Neural crest cell (in vitro differentiated cells): ENCODE measurements around the gene DSN1. TPM values are rescaled to one million over a fixed set of nuclear protein-coding genes. Genes with fewer than 3 reads are reported as not detected.

ENCODE experiments used
- DNase-seq: peaks from one replicate; pipeline ENCODE4 v3.0.0; 2021; ENCODE audit warnings: low read depth, mixed read lengths, low spot score
- H3K27ac Mint-ChIP-seq: one replicate; pipeline ENCODE4 v1.8.0; 2021; ENCODE audit warnings: mild to moderate bottlenecking, mixed read lengths; ENCODE audit not compliant: unreplicated experiment
- H3K27me3 Mint-ChIP-seq: 2 replicates; pipeline ENCODE4 v1.8.0; 2021; ENCODE audit warnings: low read depth, mild to moderate bottlenecking, mixed read lengths
- H3K36me3 Mint-ChIP-seq: 2 replicates; pipeline ENCODE4 v1.8.0; 2021; ENCODE audit warnings: low read depth, mild to moderate bottlenecking, mixed read lengths
- H3K4me1 Mint-ChIP-seq: 2 replicates; pipeline ENCODE4 v1.8.0; 2021; ENCODE audit warnings: mixed read lengths
- H3K4me3 Mint-ChIP-seq: one replicate; pipeline ENCODE4 v1.8.0; 2021; ENCODE audit warnings: mild to moderate bottlenecking, mixed read lengths
- H3K9me3 Mint-ChIP-seq: 2 replicates; pipeline ENCODE4 v1.8.0; 2021; ENCODE audit warnings: mixed read lengths
- total RNA-seq: library from RNA; stranded (reverse); gene quantifications from 2 replicates; pipeline ENCODE4 v1.2.1, GENCODE V29; 2021
- TF ChIP-seq, protein P1 (sequence below): fragments of 200-600 bp; sonication (generic); conservative IDR thresholded peaks from 2 replicates; pipeline ENCODE4 v1.5.0; 2021; ENCODE audit warnings: antibody characterized with exemption, mild to moderate bottlenecking

DSN1 gene
- total RNA-seq, 1 donor from 2014 or later, result 30.6 TPM

DNA sequence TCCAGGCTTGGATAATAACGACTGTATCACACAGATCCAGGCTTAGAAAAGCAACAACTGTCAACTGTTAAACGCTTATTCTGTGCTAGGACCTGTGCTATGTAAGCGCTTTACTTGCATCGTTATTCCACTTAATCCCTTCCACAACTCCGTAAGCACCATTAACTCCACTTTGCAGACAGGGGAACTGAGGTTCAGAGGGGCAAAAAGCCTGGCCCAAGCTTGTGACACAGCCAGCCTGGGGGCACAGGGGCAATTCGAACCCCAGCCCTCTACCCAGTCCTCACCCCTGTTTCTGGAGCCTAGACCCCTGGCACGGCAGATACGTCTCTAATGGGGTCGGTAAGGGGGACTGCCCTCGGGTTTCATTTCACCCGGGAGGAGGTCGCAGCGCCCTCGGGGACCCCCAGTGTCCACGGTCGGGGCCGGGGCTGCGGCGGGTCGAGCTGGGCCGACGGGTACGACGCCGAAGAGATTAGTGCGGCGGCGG lies 411 bp downstream of the DSN1 start:
- peak overlapping the region; percentile 94 for H3K27ac Mint-ChIP-seq
- TF ChIP-seq, protein P1, sequence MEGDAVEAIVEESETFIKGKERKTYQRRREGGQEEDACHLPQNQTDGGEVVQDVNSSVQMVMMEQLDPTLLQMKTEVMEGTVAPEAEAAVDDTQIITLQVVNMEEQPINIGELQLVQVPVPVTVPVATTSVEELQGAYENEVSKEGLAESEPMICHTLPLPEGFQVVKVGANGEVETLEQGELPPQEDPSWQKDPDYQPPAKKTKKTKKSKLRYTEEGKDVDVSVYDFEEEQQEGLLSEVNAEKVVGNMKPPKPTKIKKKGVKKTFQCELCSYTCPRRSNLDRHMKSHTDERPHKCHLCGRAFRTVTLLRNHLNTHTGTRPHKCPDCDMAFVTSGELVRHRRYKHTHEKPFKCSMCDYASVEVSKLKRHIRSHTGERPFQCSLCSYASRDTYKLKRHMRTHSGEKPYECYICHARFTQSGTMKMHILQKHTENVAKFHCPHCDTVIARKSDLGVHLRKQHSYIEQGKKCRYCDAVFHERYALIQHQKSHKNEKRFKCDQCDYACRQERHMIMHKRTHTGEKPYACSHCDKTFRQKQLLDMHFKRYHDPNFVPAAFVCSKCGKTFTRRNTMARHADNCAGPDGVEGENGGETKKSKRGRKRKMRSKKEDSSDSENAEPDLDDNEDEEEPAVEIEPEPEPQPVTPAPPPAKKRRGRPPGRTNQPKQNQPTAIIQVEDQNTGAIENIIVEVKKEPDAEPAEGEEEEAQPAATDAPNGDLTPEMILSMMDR, result no peak
- H3K27me3 Mint-ChIP-seq, result peaks cover 3% of the 10 kb centered on the region
- no peaks in the 10 kb centered on the region for H3K9me3 Mint-ChIP-seq
- DNase-seq, result no peak
- H3K4me3 Mint-ChIP-seq, result peak overlapping the region; percentile 89
- no peaks in the 10 kb centered on the region for H3K36me3 Mint-ChIP-seq
- H3K4me1 Mint-ChIP-seq, result peaks cover 42% of the 10 kb centered on the region

DNA sequence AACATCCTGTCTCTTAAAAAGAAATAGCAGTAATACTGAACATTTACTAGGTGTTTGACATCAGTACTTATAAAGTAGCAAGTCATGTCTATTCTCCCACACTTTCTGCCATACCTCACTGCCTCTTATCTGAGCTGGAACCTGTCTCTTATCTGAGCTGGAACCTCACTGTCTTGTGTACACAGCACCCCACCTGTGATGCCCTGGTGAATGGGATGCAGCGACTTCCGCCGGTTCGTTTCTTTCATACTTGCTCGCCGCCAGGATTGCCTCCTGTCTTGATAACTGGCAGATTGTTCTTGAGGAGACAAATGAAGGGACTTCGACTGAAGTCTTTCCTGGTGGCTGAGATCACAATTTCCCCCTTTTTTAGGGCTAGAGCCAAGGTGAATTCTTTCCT lies 2.9 kb downstream of the DSN1 start:
- peak overlapping the region; percentile 51 for H3K4me3 Mint-ChIP-seq

DNA sequence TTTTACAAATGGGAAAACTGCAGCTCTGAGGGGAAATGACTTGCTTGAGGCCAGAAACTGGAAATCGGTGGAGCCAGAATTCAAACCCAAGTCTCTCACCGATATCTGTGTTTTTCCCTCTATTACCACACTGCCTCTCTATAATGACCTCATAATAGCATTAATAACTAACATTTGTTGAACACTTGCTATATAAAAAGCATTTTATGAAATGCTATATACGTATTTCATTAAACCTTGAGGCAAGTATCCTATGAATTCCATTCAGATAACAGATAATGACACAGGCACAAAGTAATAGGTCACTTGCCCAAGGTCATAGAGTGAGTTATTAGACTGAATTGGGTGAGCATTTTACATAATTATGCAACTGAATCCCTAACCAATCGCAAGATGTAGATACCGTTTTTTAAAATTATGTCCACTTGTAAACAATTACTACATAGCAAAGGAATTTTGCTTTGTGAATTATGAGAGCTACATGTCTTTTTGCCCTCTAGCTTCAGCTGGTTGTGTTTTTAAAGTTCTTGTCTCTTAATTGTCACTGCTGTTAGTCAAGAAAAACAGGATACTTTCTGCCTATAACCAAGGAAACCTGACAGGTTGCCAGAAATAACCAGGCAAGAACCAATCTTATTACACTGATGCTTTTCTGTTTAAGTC lies 4.7 kb downstream of the DSN1 start:
- Mint-ChIP-seq H3K4me1 (peaks cover 32% of the 10 kb centered on the region), H3K4me3 (no peak overlapping the region), H3K36me3 (no peaks in the 10 kb centered on the region), H3K27ac (no peak overlapping the region), H3K9me3 (no peaks in the 10 kb centered on the region), H3K27me3 (peaks cover 3% of the 10 kb centered on the region)
- TF ChIP-seq, protein P1, result no peak
- DNase-seq, result no peak

More for the DNA sequence above, 2.9 kb downstream of the DSN1 start:
- H3K4me1 Mint-ChIP-seq, result peaks cover 42% of the 10 kb centered on the region
- H3K27me3 Mint-ChIP-seq, result peaks cover 3% of the 10 kb centered on the region
- TF ChIP-seq, protein P1, result no peak
- H3K36me3 Mint-ChIP-seq, result no peaks in the 10 kb centered on the region
- H3K9me3 Mint-ChIP-seq, result no peaks in the 10 kb centered on the region
- no peak for DNase-seq
- peak overlapping the region; percentile 4 for H3K27ac Mint-ChIP-seq

DNA sequence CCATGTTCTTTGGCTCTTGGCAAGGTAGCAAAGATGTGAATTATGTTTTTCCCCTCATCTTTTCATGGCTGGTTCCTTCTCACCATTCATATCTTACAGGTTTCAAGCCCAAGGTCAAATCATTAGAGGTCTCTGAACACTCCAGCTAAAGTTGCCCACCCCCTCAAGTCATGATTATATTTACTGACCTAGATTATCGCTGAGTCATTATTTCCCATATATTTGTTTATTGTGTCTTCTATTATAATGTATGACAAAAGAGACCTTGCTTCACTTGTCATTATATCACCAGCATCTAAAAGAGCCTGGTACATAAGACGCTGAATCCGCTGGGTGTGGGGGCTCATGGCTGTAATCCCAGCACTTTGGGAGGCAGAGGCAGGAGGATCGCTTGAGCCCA lies 12.4 kb downstream of the DSN1 start:
- Mint-ChIP-seq H3K4me3 (no peak overlapping the region), H3K4me1 (no peaks in the 10 kb centered on the region), H3K9me3 (no peaks in the 10 kb centered on the region), H3K27me3 (no peaks in the 10 kb centered on the region), H3K36me3 (no peaks in the 10 kb centered on the region), H3K27ac (peak overlapping the region; percentile 27)
- TF ChIP-seq, protein P1, result no peak
- no peak for DNase-seq

DNA sequence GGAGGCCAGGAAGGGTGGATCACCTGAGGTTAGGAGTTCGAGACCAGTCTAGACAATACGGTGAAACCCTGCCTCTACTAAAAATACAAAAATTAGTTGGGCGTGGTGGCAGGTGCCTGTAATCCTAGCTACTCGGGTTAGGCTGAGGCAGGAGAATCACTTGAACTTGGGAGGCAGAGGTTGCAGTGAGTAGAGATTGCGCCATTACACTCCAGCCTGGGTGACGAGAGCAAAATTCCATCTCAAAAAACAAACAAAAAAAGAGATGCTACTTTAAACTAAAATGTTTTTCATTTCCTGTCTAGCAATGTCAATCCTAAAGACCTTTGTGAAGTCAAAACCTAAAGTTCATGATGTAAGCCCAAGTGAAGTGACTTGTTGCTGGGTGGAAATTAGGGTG lies 12.9 kb downstream of the DSN1 start:
- Mint-ChIP-seq H3K9me3 (no peaks in the 10 kb centered on the region), H3K27ac (peak overlapping the region; percentile 57), H3K4me3 (no peak overlapping the region), H3K4me1 (no peaks in the 10 kb centered on the region), H3K27me3 (no peaks in the 10 kb centered on the region), H3K36me3 (no peaks in the 10 kb centered on the region)
- DNase-seq, result no peak
- TF ChIP-seq, protein P1, result no peak
